H1 (cell line): Measurements from ENCODE around the gene CEACAM16.

ENCODE experiments used
- CREB1 ChIP-seq: IDR thresholded peaks from 2 replicates; pipeline ENCODE4 v1.6.1; 2012; ENCODE audit warnings: inconsistent platforms
- EP300 ChIP-seq, 2 experiments: IDR thresholded peaks; 1 replicate in 1 of 2; 2 replicates in 1 of 2; pipeline ENCODE4 v1.6.1; 2011 to 2012; ENCODE audit warnings: low read depth in 2 of 2, low read length in 2 of 2, mild to moderate bottlenecking in 2 of 2, borderline replicate concordance in 1 of 2, inconsistent platforms in 1 of 2, moderate library complexity in 1 of 2
- EZH2 ChIP-seq: fragments of 200-600 bp; sonication (generic); IDR thresholded peaks from 2 replicates; pipeline ENCODE4 v1.7.1; 2012; ENCODE audit warnings: low read depth, mild to moderate bottlenecking, moderate library complexity, low read length, inconsistent platforms; ENCODE audit not compliant: severe bottlenecking
- SIRT6 ChIP-seq: IDR thresholded peaks from one replicate; pipeline ENCODE4 v1.7.1; 2012; ENCODE audit warnings: low read length, inconsistent platforms
- TAF1 ChIP-seq: IDR thresholded peaks from 2 replicates; pipeline ENCODE4 v1.6.1; 2011; ENCODE audit warnings: mild to moderate bottlenecking, low read depth, low read length
- TF ChIP-seq, protein P1 (sequence below), 3 experiments: IDR thresholded peaks; 1 replicate in 2 of 3; 2 replicates in 1 of 3; pipeline versions ENCODE4 v1.5.1 to v1.6.1; 2011; ENCODE audit warnings: low read length in 3 of 3, mild to moderate bottlenecking in 3 of 3, inconsistent platforms in 2 of 3, low read depth in 1 of 3, moderate library complexity in 1 of 3; ENCODE audit not compliant: insufficient read depth in 1 of 3; ENCODE audit errors: control extremely low read depth in 1 of 3

DNA sequence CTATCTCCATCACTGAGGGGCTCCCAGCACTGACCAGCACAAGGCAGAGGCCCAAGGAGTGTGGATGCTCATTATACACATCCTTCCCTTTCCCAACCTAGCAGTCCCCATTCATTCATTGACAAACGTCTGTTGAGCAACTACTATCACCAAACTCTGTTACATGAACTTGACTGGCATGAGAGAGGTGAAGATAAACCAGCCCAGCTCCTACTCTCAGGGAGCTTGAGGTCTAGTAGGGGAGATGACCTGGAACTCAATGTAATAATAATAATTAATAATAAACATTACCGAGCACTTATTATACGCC is 8.9 kb upstream of the CEACAM16 start:
- TF ChIP-seq, protein P1, sequence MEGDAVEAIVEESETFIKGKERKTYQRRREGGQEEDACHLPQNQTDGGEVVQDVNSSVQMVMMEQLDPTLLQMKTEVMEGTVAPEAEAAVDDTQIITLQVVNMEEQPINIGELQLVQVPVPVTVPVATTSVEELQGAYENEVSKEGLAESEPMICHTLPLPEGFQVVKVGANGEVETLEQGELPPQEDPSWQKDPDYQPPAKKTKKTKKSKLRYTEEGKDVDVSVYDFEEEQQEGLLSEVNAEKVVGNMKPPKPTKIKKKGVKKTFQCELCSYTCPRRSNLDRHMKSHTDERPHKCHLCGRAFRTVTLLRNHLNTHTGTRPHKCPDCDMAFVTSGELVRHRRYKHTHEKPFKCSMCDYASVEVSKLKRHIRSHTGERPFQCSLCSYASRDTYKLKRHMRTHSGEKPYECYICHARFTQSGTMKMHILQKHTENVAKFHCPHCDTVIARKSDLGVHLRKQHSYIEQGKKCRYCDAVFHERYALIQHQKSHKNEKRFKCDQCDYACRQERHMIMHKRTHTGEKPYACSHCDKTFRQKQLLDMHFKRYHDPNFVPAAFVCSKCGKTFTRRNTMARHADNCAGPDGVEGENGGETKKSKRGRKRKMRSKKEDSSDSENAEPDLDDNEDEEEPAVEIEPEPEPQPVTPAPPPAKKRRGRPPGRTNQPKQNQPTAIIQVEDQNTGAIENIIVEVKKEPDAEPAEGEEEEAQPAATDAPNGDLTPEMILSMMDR (IDR thresholded peaks at IDR 0.05; ENCODE audit: control extremely low read depth in 1 of 3, insufficient read depth in 1 of 3, low read depth in 1 of 3, low read length in 3 of 3): no peak
- TF ChIP-seq EP300 (IDR thresholded peaks at IDR 0.05; ENCODE audit: borderline replicate concordance in 1 of 2, low read depth in 2 of 2, low read length in 2 of 2) (no peak), CREB1 (no peak), TAF1 (no peak), EZH2 (no peak), SIRT6 (no peak)
